A673 (cell line): Measurements from ENCODE around the gene SKAP1. TPM values are rescaled to one million over a fixed set of nuclear protein-coding genes. Genes with fewer than 3 reads are reported as not detected.

Experiments
- BruUV-seq: library from RNA; stranded (reverse); fragments of 400-500 nt; replicated peaks from 2 replicates; lab custom pipeline; 2021; lab: Mats Ljungman, UMichigan
- CTCF ChIA-PET: fragments of 300-600 bp; sonication (Branson Sonifier 250); formaldehyde crosslinking; loops from one replicate; lab custom pipeline; 2022; ENCODE audit warnings: antibody characterized with exemption; lab: Charles Lee
- POLR2A ChIA-PET: fragments of 300-600 bp; sonication (Branson Sonifier 250); formaldehyde crosslinking; loops from one replicate; lab custom pipeline; 2022; ENCODE audit warnings: antibody characterized with exemption; ENCODE audit not compliant: low non-redundant PET; lab: Charles Lee
- DNase-seq: peaks from one replicate; pipeline ENCODE4 v3.0.0-alpha.2; 2015; ENCODE audit warnings: low spot score
- H3K27ac ChIP-seq: fragments of 200-600 bp; sonication (generic); 2 replicates; pipeline ENCODE4 v1.5.1; 2016; ENCODE audit warnings: mixed run types, low read depth, mild to moderate bottlenecking, mixed read lengths, antibody characterized with exemption, low read length; ENCODE audit not compliant: poor library complexity, severe bottlenecking
- H3K27me3 ChIP-seq: fragments of 200-600 bp; sonication (generic); replicated peaks from 2 replicates; pipeline ENCODE4 v1.6.1; 2017; ENCODE audit warnings: mixed run types, low read depth, mild to moderate bottlenecking, mixed read lengths, antibody characterized with exemption, low read length; ENCODE audit not compliant: insufficient read depth, poor library complexity
- H3K36me3 ChIP-seq: fragments of 200-600 bp; sonication (generic); 2 replicates; pipeline ENCODE4 v1.6.1; 2016; ENCODE audit warnings: mixed run types, mild to moderate bottlenecking, mixed read lengths, antibody characterized with exemption, low read length; ENCODE audit not compliant: insufficient read depth, poor library complexity, severe bottlenecking
- H3K4me1 ChIP-seq: fragments of 200-600 bp; sonication (generic); 2 replicates; pipeline ENCODE4 v1.6.1; 2017; ENCODE audit warnings: mixed run types, mild to moderate bottlenecking, mixed read lengths, antibody characterized with exemption, low read length; ENCODE audit not compliant: insufficient read depth, poor library complexity, severe bottlenecking
- H3K4me3 ChIP-seq: fragments of 200-600 bp; sonication (generic); 2 replicates; pipeline ENCODE4 v1.5.1; 2016; ENCODE audit warnings: low read depth, mixed run types, mild to moderate bottlenecking, mixed read lengths, low read length; ENCODE audit not compliant: poor library complexity, severe bottlenecking
- H3K9me3 ChIP-seq: fragments of 200-600 bp; sonication (generic); 2 replicates; pipeline ENCODE4 v1.6.1; 2016; ENCODE audit warnings: mixed run types, low read depth, mild to moderate bottlenecking, mixed read lengths, antibody characterized with exemption, low read length; ENCODE audit not compliant: poor library complexity, severe bottlenecking
- EZH2 ChIP-seq: fragments of 200-600 bp; sonication (generic); IDR thresholded peaks from 2 replicates; pipeline ENCODE4 v1.6.1; 2017; ENCODE audit warnings: borderline replicate concordance, low read depth, mild to moderate bottlenecking, mixed read lengths, antibody characterized with exemption, low read length; ENCODE audit not compliant: poor library complexity, severe bottlenecking
- intact Hi-C: fragments of 100-400 bp; cut with micrococcal nuclease; formaldehyde crosslinking; loops from one replicate; pipeline ENCODE4 v1.10.0; 2022; ENCODE audit not compliant: unreplicated experiment
- total RNA-seq: library from RNA; stranded (reverse); gene quantifications from 2 replicates; pipeline ENCODE4 v1.2.3, GENCODE V29; 2021
- TF ChIP-seq, protein P1 (sequence below): fragments of 300-800, 200-600 bp; sonication (generic); conservative IDR thresholded peaks from 2 replicates; pipeline ENCODE4 v1.5.1; 2017; ENCODE audit warnings: low read depth, mild to moderate bottlenecking, antibody characterized with exemption, low read length, moderate library complexity, mixed read lengths

SKAP1 gene
- total RNA-seq, 1 experiment from 2014 or later, result not detected

DNA sequence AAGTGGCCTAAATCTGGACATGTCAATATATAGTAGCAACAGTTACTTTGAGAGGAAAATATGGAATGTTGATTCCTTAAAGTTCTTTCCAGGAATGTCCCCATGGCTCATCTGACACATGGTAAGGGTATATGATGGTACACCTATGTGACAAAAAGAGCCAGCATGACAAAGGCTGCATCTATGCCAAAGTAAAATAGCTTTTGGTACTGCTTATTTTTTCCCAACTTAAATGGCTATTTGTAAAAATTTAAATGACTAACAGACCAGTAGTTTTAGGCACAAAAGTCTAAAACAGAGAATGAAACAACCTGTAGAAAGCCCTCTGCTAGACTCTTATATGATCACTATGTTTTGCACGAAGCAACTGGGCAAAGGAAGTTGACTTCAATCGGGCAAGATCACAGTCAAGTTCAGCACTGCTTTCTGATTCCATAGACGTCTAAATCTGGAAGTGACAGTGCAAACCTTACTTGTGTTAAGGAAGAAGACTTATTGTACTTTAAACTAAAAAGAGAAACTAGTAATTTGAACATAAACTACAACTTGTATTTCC is 135.1 kb downstream of the SKAP1 start:
- intact Hi-C loops, result no loop called here
- Histone ChIP-seq H3K27me3 (no peaks in the 10 kb centered on the region), H3K27ac (peak overlapping the region; percentile 43), H3K9me3 (no peaks in the 10 kb centered on the region), H3K4me1 (peaks cover 27% of the 10 kb centered on the region), H3K36me3 (no peaks in the 10 kb centered on the region), H3K4me3 (no peak overlapping the region)
- ChIA-PET POLR2A (no interaction called here), CTCF (no interaction called here)
- no peak for DNase-seq
- BruUV-seq, result no TSS peak
- TF ChIP-seq, protein P1, sequence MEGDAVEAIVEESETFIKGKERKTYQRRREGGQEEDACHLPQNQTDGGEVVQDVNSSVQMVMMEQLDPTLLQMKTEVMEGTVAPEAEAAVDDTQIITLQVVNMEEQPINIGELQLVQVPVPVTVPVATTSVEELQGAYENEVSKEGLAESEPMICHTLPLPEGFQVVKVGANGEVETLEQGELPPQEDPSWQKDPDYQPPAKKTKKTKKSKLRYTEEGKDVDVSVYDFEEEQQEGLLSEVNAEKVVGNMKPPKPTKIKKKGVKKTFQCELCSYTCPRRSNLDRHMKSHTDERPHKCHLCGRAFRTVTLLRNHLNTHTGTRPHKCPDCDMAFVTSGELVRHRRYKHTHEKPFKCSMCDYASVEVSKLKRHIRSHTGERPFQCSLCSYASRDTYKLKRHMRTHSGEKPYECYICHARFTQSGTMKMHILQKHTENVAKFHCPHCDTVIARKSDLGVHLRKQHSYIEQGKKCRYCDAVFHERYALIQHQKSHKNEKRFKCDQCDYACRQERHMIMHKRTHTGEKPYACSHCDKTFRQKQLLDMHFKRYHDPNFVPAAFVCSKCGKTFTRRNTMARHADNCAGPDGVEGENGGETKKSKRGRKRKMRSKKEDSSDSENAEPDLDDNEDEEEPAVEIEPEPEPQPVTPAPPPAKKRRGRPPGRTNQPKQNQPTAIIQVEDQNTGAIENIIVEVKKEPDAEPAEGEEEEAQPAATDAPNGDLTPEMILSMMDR, result no peak
- TF ChIP-seq EZH2, result no peak

DNA sequence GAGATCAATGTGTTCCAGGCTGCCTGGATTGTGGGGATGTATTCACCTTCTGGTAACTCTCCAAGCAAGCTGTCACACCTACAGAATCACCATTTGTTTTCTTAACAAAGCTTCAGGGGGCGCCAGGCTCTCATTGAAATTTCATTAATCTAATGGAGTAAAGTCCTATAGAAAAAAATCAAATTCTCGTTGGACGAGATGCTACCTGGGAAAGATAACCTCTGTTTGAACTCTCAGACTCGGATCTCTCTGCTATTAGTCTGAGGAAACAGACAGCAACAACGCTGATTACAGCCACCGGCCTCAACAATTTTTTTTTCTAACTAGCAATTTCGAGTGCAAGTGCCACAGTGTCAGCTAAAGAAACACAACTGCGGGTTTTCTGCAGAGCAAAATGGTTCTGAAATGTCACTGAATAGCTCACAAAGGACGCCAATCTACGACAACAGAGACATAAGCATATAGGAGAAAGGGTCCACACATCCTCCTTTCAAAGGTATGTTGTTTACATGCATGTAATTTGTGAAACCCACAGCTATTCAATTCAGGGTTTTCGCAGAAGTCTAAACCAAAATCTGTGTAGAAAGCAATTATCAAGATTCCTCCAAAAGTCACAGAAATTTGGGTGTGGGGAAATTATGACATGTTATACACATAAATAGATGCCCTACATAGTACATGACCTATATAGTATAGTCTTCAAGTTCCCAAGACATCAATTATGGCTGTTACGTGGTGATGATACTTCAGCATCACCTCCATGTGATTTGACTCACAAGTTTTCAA is 135.8 kb downstream of the SKAP1 start:
- H3K27me3 ChIP-seq, result no peaks in the 10 kb centered on the region
- CTCF ChIA-PET, result interaction anchor here (0.6 kb wide), 2 partner anchors 73 to 163 kb away, joined by 4 to 11 read pairs; no protein-coding TSS in a partner anchor
- no peak overlapping the region for H3K27ac ChIP-seq
- no peak for DNase-seq
- no peaks in the 10 kb centered on the region for H3K9me3 ChIP-seq
- POLR2A ChIA-PET, result no interaction called here
- intact Hi-C loops, result no loop called here
- no peaks in the 10 kb centered on the region for H3K36me3 ChIP-seq
- BruUV-seq, result no TSS peak
- H3K4me3 ChIP-seq, result no peak overlapping the region
- TF ChIP-seq, protein P1, result 0 out of 2 replicates have a peak, but pooled peaks have one; percentile 27
- no peak for TF ChIP-seq EZH2
- peaks cover 27% of the 10 kb centered on the region for H3K4me1 ChIP-seq

DNA sequence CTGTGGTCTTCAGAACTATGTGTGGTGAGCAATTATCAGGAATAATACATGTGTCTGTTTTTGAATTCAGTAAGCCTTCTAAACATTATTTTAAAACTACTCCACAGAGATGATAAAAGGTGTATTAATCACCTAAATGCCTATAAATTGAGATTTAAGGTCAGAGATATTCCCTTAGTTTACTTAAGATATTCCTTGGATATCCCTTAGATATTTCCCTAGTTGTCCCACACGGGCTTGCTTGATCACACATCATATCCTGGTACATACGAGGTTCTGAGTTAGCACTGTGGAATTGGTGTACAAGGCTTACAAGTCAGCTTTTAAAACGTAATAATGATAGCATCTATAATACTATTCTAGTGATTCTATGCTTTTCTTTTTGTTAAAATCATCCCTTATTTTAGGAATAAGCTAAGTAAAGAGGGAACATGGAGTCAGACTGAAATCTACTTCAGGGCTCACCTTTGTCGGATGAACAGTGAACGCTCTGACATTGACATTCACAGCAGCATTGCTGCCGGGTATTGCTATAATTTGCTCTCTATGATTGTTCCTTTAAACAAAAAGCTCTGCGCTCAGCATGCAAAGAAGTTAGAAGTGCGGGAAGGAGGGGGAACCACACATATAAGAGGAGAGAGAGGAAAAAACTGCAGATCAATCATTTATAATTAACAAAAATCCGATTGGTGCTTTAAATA is 136.5 kb downstream of the SKAP1 start:
- intact Hi-C loops, result no loop called here
- POLR2A ChIA-PET, result no interaction called here
- H3K27me3 ChIP-seq, result no peaks in the 10 kb centered on the region
- no peaks in the 10 kb centered on the region for H3K9me3 ChIP-seq
- TF ChIP-seq EZH2, result no peak
- TF ChIP-seq, protein P1, result no peak
- no TSS peak for BruUV-seq
- H3K36me3 ChIP-seq, result no peaks in the 10 kb centered on the region
- no peak overlapping the region for H3K27ac ChIP-seq
- no peak for DNase-seq
- no peak overlapping the region for H3K4me3 ChIP-seq
- H3K4me1 ChIP-seq, result peaks cover 27% of the 10 kb centered on the region
- CTCF ChIA-PET, result interaction anchor here (0.6 kb wide), 2 partner anchors 74 to 163 kb away, joined by 4 to 11 read pairs; no protein-coding TSS in a partner anchor
